ENCODE results near the gene AIFM3. TPM values are rescaled to one million over a fixed set of nuclear protein-coding genes. Genes with fewer than 3 reads are reported as not detected.
"Not testable (repeated sequence)": the region's sequence is repeated elsewhere in the genome, so short reads cannot be mapped to it uniquely, and the experiment has no call there.

Gene AIFM3
- total and polyA plus RNA-seq, 5 donors from 2014 or later: 0.49 TPM; not detected in 4

DNA sequence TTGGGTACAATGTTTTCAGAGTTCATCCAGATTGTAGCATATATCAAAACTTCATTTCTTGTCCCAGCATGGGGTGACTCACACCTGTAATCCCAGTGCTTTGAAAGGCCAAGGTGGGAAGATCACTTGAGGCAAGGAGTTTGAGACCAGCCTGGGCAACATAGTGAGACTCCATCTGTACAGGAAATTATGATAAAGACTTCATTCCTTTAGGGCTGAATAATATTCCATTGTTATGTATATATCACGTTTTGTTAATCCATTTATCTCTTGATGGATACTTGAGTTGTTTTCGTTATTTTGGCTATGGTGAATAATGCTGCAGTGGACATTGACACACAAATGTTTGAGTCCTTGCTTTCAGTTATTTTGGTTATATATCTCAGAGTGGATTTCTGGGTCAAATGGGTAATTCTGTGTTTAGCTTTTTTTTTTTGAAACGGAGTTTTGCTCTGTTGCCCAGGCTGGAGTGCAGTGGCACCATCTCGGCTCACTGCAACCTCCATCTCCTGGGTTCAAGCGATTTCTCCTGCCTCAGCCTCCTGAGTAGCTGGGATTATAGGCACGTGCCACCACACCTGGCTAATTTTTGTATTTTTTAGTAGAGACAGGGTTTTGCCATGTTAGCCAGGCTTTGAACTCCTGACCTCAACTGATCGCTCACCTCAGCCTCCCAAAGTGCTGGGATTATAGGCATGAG is 24.7 kb upstream of the AIFM3 start:
- H3K27me3 ChIP-seq (ENCODE audit: control insufficient read depth, insufficient read depth, low read length); H3K27me3 Mint-ChIP-seq; H3K9me3 Mint-ChIP-seq; DNase-seq; H3K9me3 ChIP-seq (ENCODE audit: control insufficient read depth in 2 of 2, low read length in 2 of 2); ATAC-seq (ENCODE audit: low read depth in 2 of 2); H3K4me3 ChIP-seq (ENCODE audit: low read depth, low read length); H3K27ac ChIP-seq (ENCODE audit: insufficient read depth, low read length, poor library complexity, severe bottlenecking): not testable (repeated sequence)
- peaks cover 18% of the 10 kb centered on the region for H3K36me3 ChIP-seq (ENCODE audit: control insufficient read depth, insufficient read depth, low read length)
- peak overlapping the region in 3 of 4 donors; percentile 41 to 70 (median 49) for H3K4me3 Mint-ChIP-seq
- peaks cover 62 to 87% (median 66%) of the 10 kb centered on the region in 4 donors for H3K4me1 Mint-ChIP-seq
- H3K36me3 Mint-ChIP-seq: peaks cover 40% of the 10 kb centered on the region
- H3K4me1 ChIP-seq (ENCODE audit: control insufficient read depth, insufficient read depth, low read length, poor library complexity, severe bottlenecking): peaks cover 54% of the 10 kb centered on the region
- H3K27ac Mint-ChIP-seq: peak overlapping the region; percentile 41 to 83 (median 82)

DNA sequence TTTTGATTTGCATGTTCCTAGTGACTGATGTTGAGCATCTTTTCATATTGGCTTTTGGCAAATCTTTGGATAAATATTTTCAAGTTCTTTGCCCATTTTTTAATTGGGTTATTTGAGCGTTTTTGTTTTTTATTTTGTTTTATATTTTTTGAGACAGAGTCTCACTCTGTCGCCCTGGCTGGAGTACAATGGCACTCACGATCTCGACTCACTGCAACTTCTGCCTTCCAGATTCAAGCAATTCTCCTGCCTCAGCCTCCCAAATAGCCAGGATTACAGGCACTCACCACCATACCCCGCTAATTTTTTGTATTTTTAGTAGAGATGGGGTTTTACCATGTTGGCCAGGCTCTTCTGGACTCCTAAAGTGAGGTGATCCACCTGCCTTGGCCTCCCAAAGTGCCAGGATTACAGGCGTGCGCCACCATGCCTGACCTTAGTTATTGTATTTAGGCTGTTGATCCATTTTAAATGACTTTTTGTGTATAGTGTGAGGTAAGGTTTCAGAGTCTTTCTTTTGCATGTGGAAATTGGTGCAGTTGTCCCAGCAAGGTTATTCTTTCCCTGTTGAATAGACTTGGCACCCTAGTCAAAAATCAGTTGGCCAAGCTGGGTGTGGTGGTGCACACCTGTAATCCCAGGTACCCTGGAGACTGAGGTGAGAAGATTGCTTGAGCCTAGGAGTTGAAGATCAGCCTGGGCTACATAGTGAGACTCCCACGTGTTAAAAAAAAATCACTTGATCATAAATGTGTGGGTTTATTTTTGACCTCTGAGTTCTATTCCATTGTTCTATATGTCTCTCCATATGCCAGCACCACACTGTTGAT is 23.7 kb upstream of the AIFM3 start:
- Mint-ChIP-seq H3K9me3 (no peaks in the 10 kb centered on the region), H3K36me3 (peaks cover 33% of the 10 kb centered on the region), H3K27ac (peak overlapping the region in 2 of 3 donors; percentile 13 to 26), H3K4me1 (peaks cover 60 to 85% (median 66%) of the 10 kb centered on the region in 4 donors), H3K27me3 (no peaks in the 10 kb centered on the region), H3K4me3 (peak overlapping the region in 2 of 4 donors; percentile 5 to 70)
- Histone ChIP-seq H3K36me3 (ENCODE audit: control insufficient read depth, insufficient read depth, low read length) (peaks cover 13% of the 10 kb centered on the region), H3K4me3 (ENCODE audit: low read depth, low read length) (no peak overlapping the region), H3K4me1 (ENCODE audit: control insufficient read depth, insufficient read depth, low read length, poor library complexity, severe bottlenecking) (peaks cover 44% of the 10 kb centered on the region), H3K9me3 (ENCODE audit: control insufficient read depth in 2 of 2, low read length in 2 of 2) (no peaks in the 10 kb centered on the region), H3K27me3 (ENCODE audit: control insufficient read depth, insufficient read depth, low read length) (no peaks in the 10 kb centered on the region), H3K27ac (ENCODE audit: insufficient read depth, low read length, poor library complexity, severe bottlenecking) (no peak overlapping the region)
- no peak for DNase-seq
- no peak for ATAC-seq (ENCODE audit: low read depth in 2 of 2)

DNA sequence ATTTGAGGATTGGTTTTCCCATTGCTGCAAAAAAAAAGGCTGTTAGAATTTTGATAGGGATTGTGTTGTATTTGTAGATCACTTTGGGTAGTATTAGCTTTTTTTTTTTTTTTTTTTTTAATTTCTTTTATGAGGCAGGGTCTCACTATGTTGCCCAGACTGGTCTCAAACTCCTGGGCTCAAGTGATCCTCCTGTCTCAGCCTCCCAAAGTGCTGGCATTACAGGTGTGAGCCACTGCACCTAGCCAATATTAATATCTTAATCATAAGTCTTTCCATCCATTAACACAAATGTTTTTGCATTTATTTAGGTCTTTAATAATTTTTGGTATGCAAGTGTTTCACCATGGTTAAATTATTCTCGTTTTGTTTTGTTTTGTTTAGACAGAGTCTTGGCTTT is 23.0 kb upstream of the AIFM3 start:
- H3K4me3 Mint-ChIP-seq: peak overlapping the region in 1 of 4 donors; percentile 70
- peaks cover 28% of the 10 kb centered on the region for H3K36me3 Mint-ChIP-seq
- peak overlapping the region in 2 of 3 donors; percentile 13 to 26 for H3K27ac Mint-ChIP-seq

DNA sequence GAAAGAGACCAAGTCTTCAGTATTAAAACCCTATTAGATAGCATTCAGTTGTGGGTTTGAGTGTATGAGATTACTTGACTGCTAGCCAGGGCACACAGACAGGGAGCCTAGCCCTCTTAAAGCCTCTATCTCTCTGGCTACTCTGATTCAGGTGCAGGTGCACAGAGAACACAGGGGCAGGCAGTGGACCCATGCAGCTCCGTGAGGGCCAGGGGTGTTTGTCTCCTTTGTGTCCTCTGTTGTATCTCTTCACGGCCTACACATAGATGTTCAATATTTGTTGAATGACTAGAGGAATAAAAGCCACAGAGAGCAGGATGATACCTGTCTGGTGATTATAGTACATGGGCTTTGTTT is 21.5 kb upstream of the AIFM3 start:
- H3K27ac ChIP-seq (ENCODE audit: insufficient read depth, low read length, poor library complexity, severe bottlenecking): no peak overlapping the region
- H3K4me1 ChIP-seq (ENCODE audit: control insufficient read depth, insufficient read depth, low read length, poor library complexity, severe bottlenecking): peaks cover 28% of the 10 kb centered on the region
- Mint-ChIP-seq H3K36me3 (peaks cover 26% of the 10 kb centered on the region), H3K4me3 (peak overlapping the region in 2 of 4 donors; percentile 19 to 26), H3K4me1 (peaks cover 47 to 79% (median 62%) of the 10 kb centered on the region in 4 donors), H3K9me3 (no peaks in the 10 kb centered on the region), H3K27me3 (no peaks in the 10 kb centered on the region), H3K27ac (peak overlapping the region; percentile 56 to 79 (median 60))
- no peak overlapping the region for H3K4me3 ChIP-seq (ENCODE audit: low read depth, low read length)
- H3K36me3 ChIP-seq (ENCODE audit: control insufficient read depth, insufficient read depth, low read length): peaks cover 25% of the 10 kb centered on the region
- DNase-seq (no peak), ATAC-seq (ENCODE audit: low read depth in 2 of 2) (no peak)
- H3K9me3 ChIP-seq (ENCODE audit: control insufficient read depth in 2 of 2, low read length in 2 of 2): no peaks in the 10 kb centered on the region
- no peaks in the 10 kb centered on the region for H3K27me3 ChIP-seq (ENCODE audit: control insufficient read depth, insufficient read depth, low read length)

More for the DNA sequence above, 23.0 kb upstream of the AIFM3 start:
- ATAC-seq (ENCODE audit: low read depth in 2 of 2) (no peak), DNase-seq (no peak)
- Histone ChIP-seq H3K27ac (ENCODE audit: insufficient read depth, low read length, poor library complexity, severe bottlenecking) (no peak overlapping the region), H3K4me1 (ENCODE audit: control insufficient read depth, insufficient read depth, low read length, poor library complexity, severe bottlenecking) (peaks cover 38% of the 10 kb centered on the region), H3K9me3 (ENCODE audit: control insufficient read depth in 2 of 2, low read length in 2 of 2) (no peaks in the 10 kb centered on the region), H3K27me3 (ENCODE audit: control insufficient read depth, insufficient read depth, low read length) (no peaks in the 10 kb centered on the region), H3K4me3 (ENCODE audit: low read depth, low read length) (no peak overlapping the region), H3K36me3 (ENCODE audit: control insufficient read depth, insufficient read depth, low read length) (peaks cover 14% of the 10 kb centered on the region)
- no peaks in the 10 kb centered on the region for H3K27me3 Mint-ChIP-seq
- H3K9me3 Mint-ChIP-seq: no peaks in the 10 kb centered on the region
- peaks cover 55 to 83% (median 65%) of the 10 kb centered on the region in 4 donors for H3K4me1 Mint-ChIP-seq

DNA sequence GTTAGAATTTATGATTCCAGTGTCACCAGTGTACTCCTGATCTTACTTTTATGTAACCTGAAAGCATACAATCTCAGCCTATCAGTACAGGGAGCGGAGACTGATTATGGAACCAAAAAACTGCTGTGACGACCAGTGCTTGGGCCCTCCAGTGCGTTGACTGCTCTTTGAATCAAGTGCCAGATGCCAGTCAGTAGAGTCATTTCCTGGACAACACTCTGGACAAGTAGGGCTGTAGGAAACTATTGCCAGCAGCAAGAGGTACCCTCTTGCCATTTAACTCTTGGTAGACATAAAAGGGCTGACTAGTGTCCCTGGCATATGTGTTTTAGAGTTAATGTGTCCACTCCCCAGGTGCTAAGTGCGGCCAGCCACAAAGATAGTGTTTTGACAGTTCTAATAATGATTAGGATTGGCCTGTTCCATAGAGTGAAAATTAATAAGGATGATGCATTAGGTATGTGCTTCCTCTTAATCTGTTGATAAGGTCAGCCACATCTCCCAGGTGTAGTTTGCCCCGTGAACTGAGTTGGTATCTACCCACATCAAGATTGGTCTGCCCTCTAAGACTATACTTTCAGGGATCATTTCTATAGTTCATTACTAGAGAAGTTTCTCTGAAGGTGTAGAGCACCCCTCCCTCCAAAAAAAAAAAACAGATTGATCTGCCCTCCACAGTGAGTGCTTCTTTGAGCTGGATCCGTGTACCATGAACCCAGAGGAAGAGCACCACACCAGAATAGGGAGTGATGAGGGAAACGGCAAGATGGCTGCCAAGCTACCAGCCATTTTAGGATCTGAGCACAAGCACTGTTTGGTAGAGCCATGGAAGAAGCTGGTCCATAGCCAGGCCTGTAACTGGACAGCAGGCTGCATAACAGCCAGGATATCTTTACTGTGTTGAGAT is 20.7 kb upstream of the AIFM3 start:
- H3K4me1 ChIP-seq (ENCODE audit: control insufficient read depth, insufficient read depth, low read length, poor library complexity, severe bottlenecking): peaks cover 21% of the 10 kb centered on the region
- H3K27me3 ChIP-seq (ENCODE audit: control insufficient read depth, insufficient read depth, low read length): no peaks in the 10 kb centered on the region
- peak overlapping the region in 2 of 4 donors; percentile 22 to 58 for H3K4me3 Mint-ChIP-seq
- H3K27ac Mint-ChIP-seq: peak overlapping the region; percentile 73 to 91 (median 79)
- H3K27me3 Mint-ChIP-seq: no peaks in the 10 kb centered on the region
- H3K9me3 ChIP-seq (ENCODE audit: control insufficient read depth in 2 of 2, low read length in 2 of 2): no peaks in the 10 kb centered on the region
- ATAC-seq (ENCODE audit: low read depth in 2 of 2): no peak
- no peak for DNase-seq
- H3K36me3 ChIP-seq (ENCODE audit: control insufficient read depth, insufficient read depth, low read length): peaks cover 30% of the 10 kb centered on the region
- no peak overlapping the region for H3K27ac ChIP-seq (ENCODE audit: insufficient read depth, low read length, poor library complexity, severe bottlenecking)
- H3K4me1 Mint-ChIP-seq: peaks cover 42 to 72% (median 55%) of the 10 kb centered on the region in 4 donors
- no peaks in the 10 kb centered on the region for H3K9me3 Mint-ChIP-seq
- peaks cover 22% of the 10 kb centered on the region for H3K36me3 Mint-ChIP-seq
- no peak overlapping the region for H3K4me3 ChIP-seq (ENCODE audit: low read depth, low read length)

DNA sequence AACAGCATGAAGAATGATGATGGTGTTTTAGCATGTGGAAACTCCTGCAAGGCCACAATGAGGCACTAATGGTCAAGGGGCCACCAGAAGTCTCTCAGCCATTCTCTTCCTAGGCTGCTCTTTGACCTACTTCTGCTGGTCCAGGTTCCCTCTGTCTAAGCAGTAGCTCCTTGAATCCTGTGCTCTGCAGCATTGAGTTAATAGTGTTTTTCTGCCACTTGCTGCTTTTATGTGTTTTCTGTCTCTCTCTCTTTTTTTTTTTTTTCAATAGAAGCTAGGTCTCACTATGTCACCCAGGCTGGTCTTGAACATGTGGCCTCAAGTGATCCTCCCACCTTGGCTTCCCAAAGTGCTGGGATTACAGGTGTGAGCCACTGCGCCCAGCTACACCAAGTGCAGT is 20.1 kb upstream of the AIFM3 start:
- H3K9me3 Mint-ChIP-seq: no peaks in the 10 kb centered on the region
- ATAC-seq (ENCODE audit: low read depth in 2 of 2): no peak
- peaks cover 22% of the 10 kb centered on the region for H3K36me3 Mint-ChIP-seq
- H3K27me3 Mint-ChIP-seq: no peaks in the 10 kb centered on the region
- Histone ChIP-seq H3K9me3 (ENCODE audit: control insufficient read depth in 2 of 2, low read length in 2 of 2) (no peaks in the 10 kb centered on the region), H3K4me1 (ENCODE audit: control insufficient read depth, insufficient read depth, low read length, poor library complexity, severe bottlenecking) (peaks cover 17% of the 10 kb centered on the region), H3K27ac (ENCODE audit: insufficient read depth, low read length, poor library complexity, severe bottlenecking) (no peak overlapping the region), H3K36me3 (ENCODE audit: control insufficient read depth, insufficient read depth, low read length) (peaks cover 36% of the 10 kb centered on the region), H3K27me3 (ENCODE audit: control insufficient read depth, insufficient read depth, low read length) (no peaks in the 10 kb centered on the region), H3K4me3 (ENCODE audit: low read depth, low read length) (no peak overlapping the region)
- H3K27ac Mint-ChIP-seq: peak overlapping the region in 2 of 3 donors; percentile 73 to 79
- H3K4me3 Mint-ChIP-seq: no peak overlapping the region
- H3K4me1 Mint-ChIP-seq: peaks cover 39 to 67% (median 50%) of the 10 kb centered on the region in 4 donors
- no peak for DNase-seq

DNA sequence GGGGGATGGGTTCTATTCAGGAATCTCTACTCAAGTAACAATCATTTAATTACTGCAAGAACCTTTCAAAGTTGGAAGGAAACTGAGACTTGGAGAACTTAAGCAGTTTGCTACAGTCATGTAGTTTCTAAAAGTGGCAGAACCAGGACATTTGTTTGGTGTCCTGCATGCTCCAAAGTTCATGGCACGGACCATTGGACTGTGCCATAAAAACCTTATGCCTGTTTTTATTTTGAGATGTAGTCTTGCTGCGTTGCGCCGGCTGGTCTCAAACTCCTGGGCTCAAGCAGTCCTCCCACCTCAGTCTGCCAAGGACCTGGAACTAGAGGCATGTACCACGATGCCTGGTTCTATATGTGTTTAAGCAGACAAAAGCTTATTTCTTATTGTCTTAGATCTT is 18.6 kb upstream of the AIFM3 start:
- no peaks in the 10 kb centered on the region for H3K9me3 ChIP-seq (ENCODE audit: control insufficient read depth in 2 of 2, low read length in 2 of 2)
- no peaks in the 10 kb centered on the region for H3K9me3 Mint-ChIP-seq
- DNase-seq (no peak), ATAC-seq (ENCODE audit: low read depth in 2 of 2) (no peak)
- peaks cover 19% of the 10 kb centered on the region for H3K36me3 Mint-ChIP-seq
- no peak overlapping the region for H3K27ac ChIP-seq (ENCODE audit: insufficient read depth, low read length, poor library complexity, severe bottlenecking)
- no peaks in the 10 kb centered on the region for H3K27me3 ChIP-seq (ENCODE audit: control insufficient read depth, insufficient read depth, low read length)
- H3K36me3 ChIP-seq (ENCODE audit: control insufficient read depth, insufficient read depth, low read length): peaks cover 51% of the 10 kb centered on the region
- H3K27me3 Mint-ChIP-seq: no peaks in the 10 kb centered on the region
- peak overlapping the region in 2 of 3 donors; percentile 10 to 29 for H3K27ac Mint-ChIP-seq
- peaks cover 28 to 52% (median 38%) of the 10 kb centered on the region in 4 donors for H3K4me1 Mint-ChIP-seq
- no peak overlapping the region for H3K4me3 ChIP-seq (ENCODE audit: low read depth, low read length)
- peaks cover 17% of the 10 kb centered on the region for H3K4me1 ChIP-seq (ENCODE audit: control insufficient read depth, insufficient read depth, low read length, poor library complexity, severe bottlenecking)
- no peak overlapping the region for H3K4me3 Mint-ChIP-seq

Data from CD4-positive, CD25-positive, alpha-beta regulatory T cell (primary cell).